GM12874 (cell line): ENCODE results near the gene UBE3B.

Experiments used
- TF ChIP-seq, protein P1 (sequence below): IDR thresholded peaks from 2 replicates; pipeline ENCODE4 v1.5.1; 2011; ENCODE audit warnings: low read depth, mild to moderate bottlenecking, control low read depth, low read length, moderate library complexity; ENCODE audit not compliant: insufficient read depth

The UBE3B gene

DNA sequence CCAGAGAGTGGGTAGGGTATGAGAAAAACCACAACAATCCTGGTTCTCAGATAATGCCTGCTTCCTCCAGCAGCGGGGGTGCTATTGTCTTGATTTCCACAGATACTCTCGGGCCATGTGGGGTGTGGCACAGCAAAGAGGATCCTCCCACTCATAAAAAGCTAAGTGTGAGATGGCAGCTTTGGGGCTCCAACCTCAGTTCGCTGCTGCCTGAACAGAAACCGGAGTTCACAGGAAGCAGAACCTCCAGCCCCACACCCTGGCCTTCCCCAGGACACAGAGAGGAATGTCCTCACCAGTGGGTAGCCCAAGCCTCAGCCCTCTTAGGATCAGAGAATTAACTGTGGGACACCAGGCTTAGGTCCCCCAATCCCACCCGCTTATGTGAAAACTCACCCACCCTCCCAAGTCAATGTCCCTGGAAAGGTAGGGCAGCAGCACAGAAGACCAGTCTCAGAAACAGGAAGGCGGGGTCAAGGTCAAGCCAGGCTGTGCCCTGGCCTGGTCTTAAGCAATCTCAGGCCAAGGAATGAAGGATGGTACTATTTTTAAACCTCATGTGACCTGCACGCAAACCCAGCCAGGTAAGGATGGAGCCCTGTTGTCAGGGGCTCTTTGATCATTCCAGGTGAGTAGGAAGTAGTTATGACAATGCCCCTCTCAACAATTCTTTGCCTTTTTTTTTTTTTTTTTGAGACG lies 9.3 kb upstream of the UBE3B start:
- TF ChIP-seq, protein P1, sequence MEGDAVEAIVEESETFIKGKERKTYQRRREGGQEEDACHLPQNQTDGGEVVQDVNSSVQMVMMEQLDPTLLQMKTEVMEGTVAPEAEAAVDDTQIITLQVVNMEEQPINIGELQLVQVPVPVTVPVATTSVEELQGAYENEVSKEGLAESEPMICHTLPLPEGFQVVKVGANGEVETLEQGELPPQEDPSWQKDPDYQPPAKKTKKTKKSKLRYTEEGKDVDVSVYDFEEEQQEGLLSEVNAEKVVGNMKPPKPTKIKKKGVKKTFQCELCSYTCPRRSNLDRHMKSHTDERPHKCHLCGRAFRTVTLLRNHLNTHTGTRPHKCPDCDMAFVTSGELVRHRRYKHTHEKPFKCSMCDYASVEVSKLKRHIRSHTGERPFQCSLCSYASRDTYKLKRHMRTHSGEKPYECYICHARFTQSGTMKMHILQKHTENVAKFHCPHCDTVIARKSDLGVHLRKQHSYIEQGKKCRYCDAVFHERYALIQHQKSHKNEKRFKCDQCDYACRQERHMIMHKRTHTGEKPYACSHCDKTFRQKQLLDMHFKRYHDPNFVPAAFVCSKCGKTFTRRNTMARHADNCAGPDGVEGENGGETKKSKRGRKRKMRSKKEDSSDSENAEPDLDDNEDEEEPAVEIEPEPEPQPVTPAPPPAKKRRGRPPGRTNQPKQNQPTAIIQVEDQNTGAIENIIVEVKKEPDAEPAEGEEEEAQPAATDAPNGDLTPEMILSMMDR: no peak

GRCh38 chr12:109469517-109469916 lies 7.9 kb upstream of the UBE3B start:
- TF ChIP-seq, protein P1: no peak

GRCh38 chr12:109473006-109473405 lies 4.4 kb upstream of the UBE3B start:
- TF ChIP-seq, protein P1: no peak

DNA sequence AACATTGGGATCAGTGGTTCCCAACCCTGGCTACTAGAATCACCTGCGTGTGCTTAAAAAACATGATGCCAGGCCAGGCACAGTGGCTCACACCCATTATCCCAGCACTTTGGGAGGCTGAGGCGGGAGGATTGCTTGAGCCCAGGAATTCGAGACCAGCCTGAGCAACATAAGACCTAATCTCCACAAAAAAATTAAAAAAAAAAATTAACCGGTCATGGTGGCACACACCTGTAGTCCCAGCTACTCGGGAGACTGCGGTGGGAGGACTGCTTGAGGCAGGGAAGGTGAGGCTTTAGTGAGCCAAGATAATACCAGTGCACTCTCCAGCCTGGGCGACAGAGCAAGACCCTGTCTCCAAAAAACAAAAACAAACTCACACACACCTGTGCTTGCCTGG lies 2.3 kb upstream of the UBE3B start:
- TF ChIP-seq, protein P1: no peak

- TF ChIP-seq, protein P1: no peak
Measured at GRCh38 chr12:109475993-109476806, 1.2 kb upstream of the UBE3B start.

GRCh38 chr12:109476807-109477184 lies 638 bp upstream of the UBE3B start:
- TF ChIP-seq, protein P1: no peak

- TF ChIP-seq, protein P1: no peak
Measured at GRCh38 chr12:109477963-109478315, 505 bp downstream of the UBE3B start.
